DMS114 treated with DMSO at 0.1 percent for 48 hours (cell line): Measurements from ENCODE around the gene KIF5A.
"Not testable (repeated sequence)": the region's sequence is repeated elsewhere in the genome, so short reads cannot be mapped to it uniquely, and the experiment has no call there.

Experiments
- DNase-seq: peaks from one replicate; lab custom pipeline; 2025; ENCODE audit not compliant: unreplicated experiment; lab: John Stamatoyannopoulos, UW

Gene KIF5A

DNA sequence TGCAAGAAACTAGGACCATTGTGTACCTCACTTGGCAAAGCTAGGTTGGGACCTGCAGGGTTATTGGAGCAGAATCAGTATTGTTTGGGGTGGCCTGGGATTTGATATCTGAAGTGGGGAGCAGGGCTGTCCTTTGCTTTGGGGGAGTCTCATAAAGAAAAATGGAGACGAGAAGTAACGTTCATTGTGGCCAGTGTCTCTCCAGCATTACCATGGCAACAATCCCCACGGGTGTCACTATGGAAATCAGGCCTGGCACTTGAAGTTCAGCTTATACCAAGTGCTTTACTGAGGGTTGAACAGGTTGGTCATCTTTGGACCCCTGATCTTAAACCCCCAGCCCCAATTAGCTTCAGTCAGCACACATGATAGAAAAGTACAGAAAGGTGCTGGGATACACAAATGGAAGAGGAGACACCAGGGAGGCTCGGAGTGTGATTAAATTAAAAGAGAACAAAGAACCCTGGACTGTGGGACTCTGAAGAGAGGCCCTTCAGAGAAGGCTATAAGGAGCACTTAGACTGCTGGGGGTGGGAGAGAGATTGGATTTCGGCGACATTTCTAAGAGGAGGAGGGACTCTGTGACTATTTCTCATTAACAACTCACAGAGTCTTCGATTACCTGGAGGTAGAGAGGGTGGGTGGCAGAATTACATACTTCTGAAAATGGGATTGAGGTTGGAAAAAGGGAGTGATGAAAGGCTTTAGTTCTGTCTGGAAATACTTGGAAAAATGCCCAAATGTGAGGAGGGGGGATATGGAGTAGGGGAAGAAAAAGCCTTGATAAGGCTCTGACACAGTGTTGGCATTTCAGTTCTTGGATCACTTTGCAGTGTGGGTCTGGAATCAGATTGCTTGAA lies 3.7 kb downstream of the KIF5A start:
- no peak for DNase-seq

DNA sequence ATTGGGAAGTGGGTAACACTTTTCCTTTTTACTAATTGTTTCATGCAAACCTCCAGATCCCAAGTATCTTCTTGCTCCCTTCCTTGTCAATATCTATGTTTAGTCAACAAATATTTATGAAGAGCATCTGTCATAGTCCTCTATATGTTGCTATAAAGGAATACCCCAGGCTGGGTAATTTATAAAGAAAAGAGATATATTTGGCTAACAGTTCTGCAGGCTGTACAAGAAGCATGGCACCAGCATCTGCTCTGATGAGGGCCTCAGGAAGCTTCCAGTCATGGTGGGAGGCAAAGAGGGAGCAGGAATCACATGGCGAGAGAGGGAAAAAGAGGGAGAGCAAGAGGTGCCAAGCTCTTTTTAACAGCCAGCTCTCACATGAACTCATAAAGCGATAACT lies 4.6 kb downstream of the KIF5A start:
- no peak for DNase-seq

DNA sequence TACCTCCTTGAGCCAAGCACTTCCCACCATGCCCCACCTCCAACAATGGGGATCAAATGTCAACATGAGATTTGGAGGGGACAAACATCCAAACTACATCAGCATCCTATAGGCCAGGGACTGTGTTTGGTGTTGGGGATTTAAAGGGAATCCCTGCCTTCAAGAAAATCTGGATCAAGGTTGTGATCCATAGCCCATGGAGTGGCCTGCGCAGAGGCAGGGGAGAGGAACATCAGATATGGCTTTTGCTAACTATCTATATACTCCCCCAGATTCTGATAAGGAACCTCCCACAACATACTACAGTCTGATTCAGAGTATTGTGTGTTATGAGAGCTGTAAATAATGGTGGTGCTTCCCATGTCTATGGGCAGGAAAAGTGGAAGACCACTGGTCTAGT lies 5.1 kb downstream of the KIF5A start:
- DNase-seq = no peak

GRCh38 chr12:57558864-57559263 lies 9.0 kb downstream of the KIF5A start:
- DNase-seq = no peak

DNA sequence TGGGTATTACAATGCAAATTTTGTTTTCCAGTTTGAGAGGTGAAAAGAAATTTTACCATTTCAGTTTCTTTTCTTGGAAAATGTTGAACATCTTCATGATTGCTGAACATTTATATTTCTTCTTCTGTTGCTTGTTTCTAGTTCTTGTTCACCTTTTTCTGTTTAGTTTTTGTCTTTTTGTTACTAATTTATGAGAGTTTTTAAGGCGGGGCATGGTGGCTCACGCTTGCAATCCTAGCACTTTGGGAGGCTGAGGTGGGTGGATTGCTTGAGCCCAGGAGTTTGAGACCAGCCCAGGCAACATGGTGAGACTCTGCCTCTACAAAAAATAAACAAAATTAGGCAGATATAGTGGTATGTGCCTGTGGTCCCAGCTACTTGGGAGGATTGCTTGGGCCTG lies 10.7 kb downstream of the KIF5A start:
- no peak for DNase-seq

GRCh38 chr12:57561117-57561516 lies 11.3 kb downstream of the KIF5A start:
- DNase-seq = not testable (repeated sequence)

- DNase-seq = no peak
Measured at GRCh38 chr12:57563358-57563757, 13.5 kb downstream of the KIF5A start.

DNA sequence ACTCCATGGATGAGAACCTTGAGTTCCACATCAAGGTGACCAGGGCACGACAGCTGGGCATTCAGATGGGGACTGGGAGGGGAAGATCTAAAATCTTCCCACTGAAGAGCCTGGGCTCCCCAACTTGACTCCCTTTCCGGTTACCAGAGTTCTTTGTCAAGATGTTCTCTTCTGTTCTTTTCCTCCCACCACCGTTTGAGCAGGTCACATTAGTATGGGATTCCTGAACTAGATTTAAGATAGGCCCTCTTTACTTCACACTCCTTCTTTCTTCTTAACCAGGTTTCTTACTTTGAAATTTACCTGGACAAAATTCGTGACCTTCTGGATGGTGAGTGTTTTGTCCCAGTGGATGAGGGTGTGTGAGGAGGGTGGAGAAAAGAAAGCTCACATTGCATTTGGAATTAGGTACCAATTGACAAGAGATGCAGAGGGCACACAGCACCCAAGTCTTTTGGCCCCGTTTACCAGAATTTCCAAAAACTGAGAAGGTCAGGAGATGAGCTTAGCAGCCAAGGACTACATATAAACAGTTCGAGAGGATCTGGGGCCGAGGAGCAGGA lies 14.4 kb downstream of the KIF5A start:
- DNase-seq = no peak

GRCh38 chr12:57568838-57569237 lies 19.0 kb downstream of the KIF5A start:
- no peak for DNase-seq

DNA sequence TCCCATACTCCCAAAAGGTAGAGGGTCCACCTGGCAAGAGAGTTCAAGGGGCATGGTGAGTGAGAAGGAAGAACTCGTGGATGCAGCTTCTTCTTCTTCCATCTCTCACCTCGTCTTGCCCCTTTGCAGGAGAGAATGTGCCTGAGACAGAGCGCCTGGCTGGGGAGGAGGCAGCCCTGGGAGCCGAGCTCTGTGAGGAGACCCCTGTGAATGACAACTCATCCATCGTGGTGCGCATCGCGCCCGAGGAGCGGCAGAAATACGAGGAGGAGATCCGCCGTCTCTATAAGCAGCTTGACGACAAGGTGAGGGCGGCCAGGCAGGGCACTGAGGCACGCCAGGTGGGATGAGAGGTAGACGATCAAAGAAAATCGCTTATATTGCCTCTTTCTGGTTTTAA lies 20.0 kb downstream of the KIF5A start:
- DNase-seq = no peak

- not testable (repeated sequence) for DNase-seq
Measured at GRCh38 chr12:57570438-57570837, 20.6 kb downstream of the KIF5A start.

DNA sequence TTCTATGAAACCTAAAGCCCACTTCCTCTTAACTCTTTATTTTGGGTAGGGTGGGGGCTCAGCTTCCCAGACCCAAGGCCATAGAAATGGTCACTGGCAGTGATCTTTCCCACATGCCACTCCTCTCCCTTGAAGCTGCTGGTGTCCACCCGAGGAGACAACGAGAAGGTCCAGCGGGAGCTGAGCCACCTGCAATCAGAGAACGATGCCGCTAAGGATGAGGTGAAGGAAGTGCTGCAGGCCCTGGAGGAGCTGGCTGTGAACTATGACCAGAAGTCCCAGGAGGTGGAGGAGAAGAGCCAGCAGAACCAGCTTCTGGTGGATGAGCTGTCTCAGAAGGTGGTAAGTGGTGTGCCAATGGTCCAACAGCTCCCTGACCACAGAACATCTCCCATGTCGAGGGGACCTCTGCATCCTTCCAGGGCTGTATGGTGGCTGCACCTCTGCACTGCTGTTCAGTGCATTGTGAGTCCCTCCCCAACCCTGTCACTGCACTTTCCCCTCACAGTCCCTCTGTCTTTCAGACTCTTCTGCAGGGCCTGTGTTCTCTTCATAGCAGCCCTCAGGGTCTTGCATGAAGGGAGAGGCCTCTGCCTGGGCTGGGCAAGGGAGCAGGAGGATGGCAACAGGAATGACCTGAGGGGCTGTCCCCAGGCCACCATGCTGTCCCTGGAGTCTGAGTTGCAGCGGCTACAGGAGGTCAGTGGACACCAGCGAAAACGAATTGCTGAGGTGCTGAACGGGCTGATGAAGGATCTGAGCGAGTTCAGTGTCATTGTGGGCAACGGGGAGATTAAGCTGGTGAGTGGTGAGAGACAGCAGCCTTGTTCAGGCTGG lies 22.3 kb downstream of the KIF5A start:
- no peak for DNase-seq

- no peak for DNase-seq
Measured at GRCh38 chr12:57574795-57575194, 25.0 kb downstream of the KIF5A start.

- DNase-seq = no peak
Measured at GRCh38 chr12:57575771-57576612, 26.1 kb downstream of the KIF5A start.

- no peak for DNase-seq
Measured at GRCh38 chr12:57576613-57577160, 26.8 kb downstream of the KIF5A start.

DNA sequence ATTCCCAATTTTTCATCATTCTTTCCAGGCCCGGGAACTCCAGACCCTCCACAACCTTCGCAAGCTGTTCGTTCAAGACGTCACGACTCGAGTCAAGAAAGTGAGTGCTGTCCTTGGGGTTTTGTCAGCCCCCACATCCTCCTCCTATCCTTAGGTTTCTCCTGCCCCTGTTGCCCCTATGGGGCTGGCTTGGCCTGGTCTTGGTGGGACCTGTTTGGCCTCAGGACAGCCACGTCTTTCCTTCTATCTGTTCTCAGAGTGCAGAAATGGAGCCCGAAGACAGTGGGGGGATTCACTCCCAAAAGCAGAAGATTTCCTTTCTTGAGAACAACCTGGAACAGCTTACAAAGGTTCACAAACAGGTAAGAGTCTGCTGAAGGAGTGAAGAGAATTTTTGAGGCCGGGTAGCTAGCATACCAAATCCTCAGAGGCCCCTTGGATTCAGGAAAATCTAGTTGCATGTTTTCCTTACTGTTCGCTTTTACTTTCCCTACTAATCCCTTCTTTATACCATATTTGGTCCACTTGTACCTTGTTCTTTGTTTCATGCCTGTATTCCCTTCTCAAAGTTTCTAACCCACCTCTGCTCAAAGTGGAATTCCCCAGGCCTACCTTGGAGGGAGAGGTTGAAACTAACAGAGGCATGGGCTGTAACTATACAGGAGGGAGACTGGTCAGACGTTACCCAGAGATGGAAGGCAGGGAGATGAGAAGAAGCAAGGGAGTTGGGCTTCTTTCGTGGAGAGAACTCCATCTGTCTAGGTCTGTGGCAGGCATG lies 28.3 kb downstream of the KIF5A start:
- DNase-seq = no peak

DNA sequence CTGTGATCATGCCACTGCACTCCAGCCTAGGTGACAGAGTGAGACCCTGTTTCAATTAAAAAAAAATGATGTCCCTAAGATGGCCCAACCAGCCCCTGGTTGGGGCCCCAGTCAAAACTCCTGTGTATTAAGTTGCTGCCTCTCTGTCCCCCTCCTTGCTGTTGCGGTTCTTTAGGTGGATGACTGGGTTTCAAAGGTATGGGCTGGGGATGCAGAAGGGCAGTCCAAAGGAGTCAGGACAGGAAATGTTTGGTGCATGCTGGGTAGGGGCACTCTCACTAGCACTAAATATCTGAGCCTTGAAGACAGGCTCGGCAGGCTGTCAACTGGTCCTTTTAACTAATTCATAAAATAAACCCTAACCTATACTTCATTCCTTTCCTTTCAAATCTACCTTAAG lies 29.2 kb downstream of the KIF5A start:
- no peak for DNase-seq

DNA sequence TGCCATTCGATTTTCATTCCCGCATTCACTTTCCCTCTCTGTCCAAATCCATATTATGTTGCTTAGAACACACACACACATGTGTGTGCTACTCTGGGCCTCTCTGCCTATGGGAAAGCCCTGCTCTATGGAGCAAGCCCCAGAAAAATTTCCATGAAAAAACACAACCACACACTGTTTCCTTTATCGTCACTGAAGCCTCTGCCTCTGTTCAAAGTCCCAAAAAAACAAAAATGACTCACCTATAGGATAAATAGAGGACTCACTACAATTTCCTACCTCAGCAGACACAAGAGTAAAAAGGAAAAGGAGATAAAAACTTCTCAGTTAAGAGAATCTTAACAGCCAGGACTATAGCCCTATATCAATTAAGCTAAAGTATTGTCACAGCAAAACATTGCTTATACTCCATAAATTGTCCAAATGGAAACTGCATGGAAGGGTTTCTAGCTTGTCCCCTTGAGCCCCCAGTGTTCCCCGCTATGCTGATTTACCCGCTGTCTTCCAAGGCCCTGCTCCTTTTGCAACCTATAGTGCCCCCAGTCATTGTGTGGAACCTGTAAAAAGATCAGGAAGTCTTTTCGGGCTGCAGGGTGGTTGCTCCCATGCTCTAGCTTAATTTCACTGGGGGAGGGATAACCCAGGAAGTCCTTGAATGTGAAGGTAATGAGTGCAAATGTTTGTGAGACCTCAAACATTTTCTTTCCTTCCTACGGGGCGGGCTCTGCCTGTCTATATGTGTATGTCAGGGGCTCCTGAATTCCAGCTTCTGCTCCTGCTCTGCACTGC lies 30.0 kb downstream of the KIF5A start:
- no peak for DNase-seq

- DNase-seq = no peak
Measured at GRCh38 chr12:57580466-57580795, 30.6 kb downstream of the KIF5A start.
